GM18517 (cell line): ENCODE results near the gene EGLN1.
"Not testable (repeated sequence)": the region's sequence is repeated elsewhere in the genome, so short reads cannot be mapped to it uniquely, and the experiment has no call there.

Experiments
- ATAC-seq: cut with Tn5 transposase; IDR thresholded peaks from one replicate; pipeline ENCODE4 v1.9.1; 2021; ENCODE audit warnings: mild to moderate bottlenecking, moderate library complexity; ENCODE audit not compliant: unreplicated experiment

The EGLN1 gene

DNA sequence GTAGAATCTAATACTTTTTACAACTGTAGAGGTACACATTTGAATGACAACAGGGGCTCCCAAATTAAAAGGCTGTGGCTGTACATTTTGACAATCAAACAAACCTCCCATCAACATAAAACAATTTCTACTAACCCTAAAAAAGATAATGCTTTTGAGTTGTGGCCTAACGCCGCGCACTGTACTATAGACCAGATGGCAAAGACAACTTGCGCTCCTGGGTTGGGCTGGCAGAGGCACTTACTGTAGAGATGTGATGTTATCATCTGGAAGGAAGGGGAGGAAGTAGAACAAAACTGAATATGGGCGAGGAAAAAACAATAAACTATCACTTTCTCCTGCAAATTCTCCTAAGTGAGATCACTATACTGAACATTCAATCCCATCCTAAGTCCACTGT, 57.9 kb downstream of the EGLN1 start:
- ATAC-seq: no peak

DNA sequence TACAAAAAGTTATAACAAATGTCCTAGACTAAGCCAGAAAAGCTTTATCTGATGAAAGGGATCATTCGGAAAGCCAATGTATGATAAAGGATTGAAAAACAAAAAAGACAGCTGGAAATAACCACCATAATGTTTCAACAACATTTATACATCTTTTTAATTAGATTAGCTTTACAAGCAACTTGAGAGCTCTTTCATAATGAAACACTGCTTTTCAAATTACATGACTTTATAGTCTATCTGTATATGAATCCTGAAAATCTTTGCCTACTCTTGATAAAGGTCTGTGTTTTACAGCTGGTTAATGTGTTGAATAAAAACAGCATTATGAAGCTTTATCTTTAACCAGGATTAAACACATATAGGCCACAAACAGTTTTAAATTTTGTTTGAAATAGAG, 58.5 kb downstream of the EGLN1 start:
- ATAC-seq: no peak

DNA sequence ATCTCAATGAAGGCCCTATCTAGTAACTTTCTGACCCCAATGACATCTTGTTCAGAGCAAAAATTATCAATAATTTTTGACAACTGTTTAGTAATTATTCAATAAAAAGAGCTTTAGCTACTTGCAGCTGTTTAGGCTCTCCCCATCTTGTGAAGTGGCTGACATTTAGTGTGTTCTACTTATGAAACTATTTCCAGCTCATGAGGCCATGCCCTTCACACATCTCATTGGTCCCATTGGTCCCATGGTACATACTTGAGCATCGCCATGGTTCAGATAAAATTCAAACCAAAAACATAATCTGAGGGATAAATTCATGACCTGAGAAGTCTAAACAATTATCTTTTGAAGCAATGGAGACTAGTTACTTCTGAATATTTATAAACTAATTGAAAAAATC, 59.8 kb downstream of the EGLN1 start:
- no peak for ATAC-seq

DNA sequence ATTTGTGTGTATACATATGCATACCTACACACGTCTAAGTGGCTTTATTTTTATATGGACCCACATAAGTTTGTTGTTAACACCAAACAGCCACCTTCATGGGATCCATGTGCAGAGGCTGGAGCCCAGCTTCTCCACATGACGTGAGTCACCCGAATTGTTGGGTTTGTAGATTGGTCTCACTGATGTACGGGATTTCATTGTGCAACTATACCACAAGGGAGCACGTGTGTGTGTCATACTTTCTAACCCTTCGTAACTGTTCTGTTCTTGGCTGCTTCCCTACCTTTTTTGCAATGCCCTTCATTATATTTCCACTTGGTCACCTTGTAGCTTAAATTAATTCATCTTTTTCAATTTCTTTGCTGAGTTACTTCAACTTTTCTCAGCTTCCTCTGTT, 63.0 kb downstream of the EGLN1 start:
- no peak for ATAC-seq

DNA sequence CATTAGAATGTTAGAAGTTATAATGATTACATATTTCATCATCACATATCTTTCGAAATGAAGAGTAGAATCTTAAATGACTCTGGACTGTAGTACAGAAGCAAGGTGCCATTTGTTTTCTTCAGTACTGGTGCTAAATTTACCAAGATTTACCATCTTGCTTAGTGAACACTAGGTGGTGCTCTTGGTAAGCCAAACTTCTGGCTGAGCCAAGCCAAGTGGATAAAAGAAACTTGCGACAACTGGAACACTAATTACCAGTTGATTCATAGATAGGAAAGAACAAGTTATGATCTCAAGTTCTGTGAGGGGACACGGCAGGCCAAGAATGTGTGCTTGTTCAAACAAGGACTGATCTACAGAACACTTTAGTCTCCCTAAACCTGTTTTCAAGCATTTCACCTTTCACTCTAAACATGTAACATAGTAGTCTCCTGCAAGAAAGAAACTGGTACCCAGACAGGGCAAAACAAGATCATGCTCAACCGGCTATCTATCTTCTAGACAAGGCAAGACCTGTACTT, 64.2 kb downstream of the EGLN1 start:
- ATAC-seq: peak; percentile 78

DNA sequence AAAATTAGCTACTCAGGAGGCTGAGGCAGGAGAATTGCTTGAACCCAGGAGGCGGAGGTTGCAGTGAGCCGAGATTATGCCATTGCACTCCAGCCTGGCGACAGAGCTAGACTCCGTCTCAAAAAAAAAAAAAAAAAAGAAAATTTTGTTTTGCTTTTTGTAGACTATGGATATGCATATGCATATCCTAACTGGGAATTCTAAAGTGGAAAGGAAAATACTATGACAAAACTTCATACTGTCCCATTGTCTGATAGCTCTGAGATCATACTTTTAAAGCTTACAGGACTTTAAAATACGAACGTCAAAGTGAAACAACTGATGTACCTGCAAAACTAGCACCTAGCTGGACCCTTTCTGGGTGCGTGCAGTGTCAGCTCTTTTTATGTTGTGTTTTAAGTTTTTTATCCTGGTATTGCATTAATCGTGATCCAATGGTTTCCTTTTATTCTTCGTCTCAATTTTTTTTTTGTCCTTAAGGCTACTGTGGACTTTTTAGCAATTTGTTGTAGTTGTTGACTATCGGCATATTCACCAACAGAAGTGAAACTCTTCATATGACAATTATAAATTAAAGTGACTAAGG, 64.8 kb downstream of the EGLN1 start:
- ATAC-seq: no peak

DNA sequence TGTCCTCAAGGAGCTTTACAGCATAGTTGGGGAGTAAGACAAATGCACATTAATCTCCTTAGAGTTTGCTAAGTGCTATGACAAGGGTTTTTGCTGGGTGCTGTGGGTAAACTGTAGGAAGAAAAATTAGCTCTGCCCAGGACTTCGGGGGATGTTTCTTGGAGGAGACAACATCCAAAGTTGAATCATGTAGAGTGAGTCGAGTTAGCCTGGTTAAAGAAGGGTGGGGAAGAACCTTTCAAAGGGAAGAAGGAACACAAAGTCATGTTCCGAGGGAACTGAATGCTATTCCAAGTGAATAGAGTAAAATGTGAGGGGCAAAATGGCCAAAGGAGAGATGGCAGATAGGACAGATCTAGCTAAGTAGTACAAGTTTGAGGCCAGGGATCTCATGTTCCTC, 66.9 kb downstream of the EGLN1 start:
- no peak for ATAC-seq

DNA sequence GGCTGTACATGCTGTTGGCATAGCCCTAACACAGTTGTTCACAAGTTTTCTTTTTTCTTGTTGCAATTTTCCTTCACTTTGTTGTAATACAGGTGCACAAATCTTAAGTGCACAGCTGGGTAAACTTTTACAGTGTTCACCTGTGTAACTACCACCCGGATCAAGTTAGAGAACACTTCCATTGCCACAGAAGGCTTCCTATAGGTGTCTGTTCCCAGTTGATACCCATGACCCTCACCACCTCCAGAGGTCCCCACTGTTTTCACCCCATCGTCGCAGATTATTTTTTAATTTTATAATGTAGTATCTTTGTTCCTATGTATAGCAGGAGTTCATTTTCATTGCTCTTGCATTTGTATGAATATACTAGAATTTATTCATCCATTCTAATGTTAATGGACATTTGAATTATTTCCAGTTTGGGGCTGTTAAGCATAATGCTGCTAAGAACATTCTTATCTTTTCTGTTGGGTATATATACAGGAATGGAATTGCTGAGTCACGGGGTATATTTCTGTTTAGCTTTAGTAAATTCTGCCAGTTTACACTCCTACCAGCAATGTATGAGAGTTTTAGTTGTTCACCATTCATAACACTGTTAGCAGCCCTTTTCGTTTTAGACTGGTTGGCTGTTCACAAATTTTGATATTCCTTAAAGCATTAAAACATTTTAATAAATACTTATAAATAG, 67.6 kb downstream of the EGLN1 start:
- no peak for ATAC-seq

DNA sequence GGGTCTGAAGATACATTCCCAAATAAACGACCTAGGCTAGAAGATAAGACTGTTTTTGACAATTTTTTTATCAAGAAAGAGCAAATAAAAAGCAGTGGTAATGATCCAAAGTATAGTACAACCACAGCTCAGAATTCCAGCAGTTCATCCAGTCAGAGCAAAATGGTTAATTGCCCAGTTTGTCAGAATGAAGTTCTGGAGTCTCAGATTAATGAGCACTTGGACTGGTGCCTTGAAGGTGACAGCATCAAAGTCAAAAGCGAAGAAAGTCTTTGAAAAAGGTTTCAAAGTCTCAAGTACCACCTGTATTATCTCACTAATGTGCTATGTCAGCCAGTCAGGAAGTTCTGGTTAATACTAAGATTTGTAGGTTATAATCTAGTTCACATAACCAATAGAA, 69.0 kb downstream of the EGLN1 start:
- no peak for ATAC-seq

DNA sequence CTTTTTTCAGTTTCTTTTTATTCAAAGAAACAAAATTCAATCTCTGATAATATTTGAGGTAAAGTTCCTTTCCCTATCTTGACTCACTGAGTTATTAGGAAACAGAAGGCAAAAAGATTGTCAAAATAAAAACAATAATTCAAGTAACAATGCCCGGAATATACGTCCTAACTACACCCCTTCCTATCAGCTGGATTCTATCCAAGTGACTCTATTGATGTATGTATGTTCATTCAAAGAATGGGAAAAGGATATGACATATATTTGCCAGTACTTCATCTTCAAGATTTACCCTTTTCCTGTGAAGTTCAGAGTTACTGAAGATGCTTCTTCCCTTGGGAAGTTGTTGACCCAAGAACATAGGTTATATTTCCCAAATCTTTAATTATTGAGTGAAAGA, 70.3 kb downstream of the EGLN1 start:
- no peak for ATAC-seq

DNA sequence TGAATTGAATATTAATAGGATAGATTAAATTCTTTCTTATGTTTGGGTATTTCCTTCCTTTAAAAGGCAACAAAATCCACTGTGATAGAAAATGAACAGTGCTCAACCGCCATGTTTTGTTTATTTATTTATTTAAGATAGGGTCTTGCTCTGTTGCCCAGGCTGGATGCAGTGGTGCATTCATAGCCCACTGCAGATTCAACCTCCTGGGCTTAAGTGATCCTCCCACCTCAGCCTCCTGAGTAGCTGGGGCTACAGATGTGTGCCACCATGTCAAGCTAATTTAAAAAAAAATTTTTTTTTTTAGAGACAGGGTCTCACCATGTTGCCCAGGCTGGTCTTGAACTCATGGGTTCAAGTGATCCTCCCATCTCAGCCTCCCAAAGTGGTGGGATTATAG, 73.2 kb downstream of the EGLN1 start:
- not testable (repeated sequence) for ATAC-seq

DNA sequence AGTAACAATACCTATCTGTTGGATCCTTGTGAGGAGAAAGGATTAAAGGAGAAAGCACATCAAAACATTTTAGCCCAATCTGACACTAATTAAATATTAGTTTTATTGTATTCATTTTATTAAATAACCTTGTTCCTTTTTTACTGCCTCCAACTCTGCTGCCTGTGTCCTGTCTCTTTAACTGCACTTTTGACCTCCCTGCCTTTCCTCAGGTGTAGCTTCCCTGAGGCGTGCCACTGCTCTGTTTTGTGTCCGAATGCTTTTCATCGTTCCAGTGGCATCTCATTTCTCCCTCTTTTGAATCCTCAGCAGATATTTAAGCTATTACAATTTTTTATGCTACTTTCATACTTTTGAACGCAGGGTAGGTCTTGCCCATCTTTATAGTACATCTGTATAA, 73.6 kb downstream of the EGLN1 start:
- no peak for ATAC-seq

DNA sequence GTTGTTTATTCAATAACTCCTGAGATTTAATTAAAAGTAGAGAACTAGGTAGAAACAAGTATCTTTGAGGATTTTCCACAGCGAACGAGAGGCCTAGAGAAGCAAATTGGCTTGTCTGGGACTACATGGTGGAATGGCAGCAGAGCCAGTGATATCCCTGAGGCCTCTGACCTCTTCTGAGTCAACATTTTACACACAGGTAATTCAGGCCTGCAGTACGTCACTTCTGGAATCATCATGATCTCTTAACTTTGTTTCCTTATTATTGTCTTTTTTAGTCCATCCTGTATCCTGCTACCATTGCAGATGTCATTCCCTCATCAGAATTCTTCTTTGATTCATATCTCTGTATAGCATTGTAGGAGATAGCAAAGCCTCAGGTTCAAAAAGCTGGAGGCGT, 74.1 kb downstream of the EGLN1 start:
- no peak for ATAC-seq

DNA sequence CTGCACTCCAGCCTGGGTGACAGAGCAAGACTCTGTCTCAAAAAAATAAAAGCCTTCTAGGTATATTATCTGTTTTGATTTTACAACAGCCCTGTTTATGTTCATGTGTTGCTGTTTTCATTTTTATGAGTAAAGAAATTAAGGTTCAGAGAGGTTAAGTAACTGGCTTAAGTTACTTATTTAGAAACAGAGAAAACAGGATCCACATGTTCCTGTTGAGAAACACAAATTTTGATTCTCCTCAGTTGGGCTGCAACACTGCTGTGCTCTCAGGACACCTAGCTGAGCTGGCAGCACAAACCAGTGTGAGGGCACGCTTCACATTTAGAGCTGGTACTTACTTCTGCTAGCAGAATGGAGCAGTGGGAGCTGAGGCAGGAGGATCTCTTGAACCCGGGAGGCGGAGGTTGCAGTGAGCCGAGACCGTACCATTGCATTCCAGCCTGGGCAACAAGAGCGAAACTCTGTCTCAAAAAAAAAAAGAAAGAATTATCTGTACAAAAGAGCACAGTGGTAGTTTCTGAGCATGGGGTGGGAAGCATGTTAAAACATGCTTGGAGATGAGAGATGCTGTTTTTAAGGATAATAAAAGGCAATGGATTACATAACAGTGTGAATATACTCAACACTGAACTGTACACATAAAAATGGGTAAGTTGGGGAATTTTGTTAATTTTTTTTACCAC, 81.6 kb downstream of the EGLN1 start:
- no peak for ATAC-seq

DNA sequence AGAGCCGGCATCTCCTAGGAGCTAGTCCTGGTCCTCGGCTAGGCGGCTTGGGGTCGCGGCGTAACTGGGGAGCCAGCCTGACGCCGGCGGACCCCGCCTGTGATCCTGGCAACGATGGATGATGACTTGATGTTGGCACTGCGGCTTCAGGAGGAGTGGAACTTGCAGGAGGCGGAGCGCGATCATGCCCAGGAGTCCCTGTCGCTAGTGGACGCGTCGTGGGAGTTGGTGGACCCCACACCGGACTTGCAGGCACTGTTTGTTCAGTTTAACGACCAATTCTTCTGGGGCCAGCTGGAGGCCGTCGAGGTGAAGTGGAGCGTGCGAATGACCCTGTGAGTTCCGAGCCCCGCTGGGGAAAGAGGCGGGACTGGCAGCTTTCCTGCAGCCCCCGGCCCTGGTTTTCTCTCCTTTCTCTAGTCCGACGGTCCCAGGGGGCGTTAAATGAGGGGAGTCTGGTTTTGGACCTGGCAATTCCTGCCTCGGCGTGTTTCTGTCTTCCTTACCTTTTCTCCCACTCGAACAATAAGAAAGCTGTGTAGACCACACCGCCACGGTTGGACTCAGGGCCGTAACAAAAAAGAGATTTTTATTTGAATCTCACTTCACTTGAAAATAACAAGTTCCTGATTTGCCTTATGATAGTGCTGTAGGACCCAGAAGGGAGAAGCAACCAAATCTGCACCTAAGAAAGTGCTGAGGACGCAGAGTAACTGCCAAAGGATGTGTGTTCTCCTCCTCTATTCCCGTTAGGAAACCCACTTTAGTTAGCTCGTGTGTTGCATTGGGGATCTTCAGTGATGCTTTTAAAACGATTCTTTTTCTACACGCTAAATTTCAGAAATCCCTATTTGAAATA, 83.6 kb downstream of the EGLN1 start, which contains the start of gene SPRTN:
Gene SPRTN, plus strand, starts transcription at position 24 of the 859 bp plus-strand sequence. Its CDS starts 91 bp downstream, at position 115.
- no peak for ATAC-seq

DNA sequence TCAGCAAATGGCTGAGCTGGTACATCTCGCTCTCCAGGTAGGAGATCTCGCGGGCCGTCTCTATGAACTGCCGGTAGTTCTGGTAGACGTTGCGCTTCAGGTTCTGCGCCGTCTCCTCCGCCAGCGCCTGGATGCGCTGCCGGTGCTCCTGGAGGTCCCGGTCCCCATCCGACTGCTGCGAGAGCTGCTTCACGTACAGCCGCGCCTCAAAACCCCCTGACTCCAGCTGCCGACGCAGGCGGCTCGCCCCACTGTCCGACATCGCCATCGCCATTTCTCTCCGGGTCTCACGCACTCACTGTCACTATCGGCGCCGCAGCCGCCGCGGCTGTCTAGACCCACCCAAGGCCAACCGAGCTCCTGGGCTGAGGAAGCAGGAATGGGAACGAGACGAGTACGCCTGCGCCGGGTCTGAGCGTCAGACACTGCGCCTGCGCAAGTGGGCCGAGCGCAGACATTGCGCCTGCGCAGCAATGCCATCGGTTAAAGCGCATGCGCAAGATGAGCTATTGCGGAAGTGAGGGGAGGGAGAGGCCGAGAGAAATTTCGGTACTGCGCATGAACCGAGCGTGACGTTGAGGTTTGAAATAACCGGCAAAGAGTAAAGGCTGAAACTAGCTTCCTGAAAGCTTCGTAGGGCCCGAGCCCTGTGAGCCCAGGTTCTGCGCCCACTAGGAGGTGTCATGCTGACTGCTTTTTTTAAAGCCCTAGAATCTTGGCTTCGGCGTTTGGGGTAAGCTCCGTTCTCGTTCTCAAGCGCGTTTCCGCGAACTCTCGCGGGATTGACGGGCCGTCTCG, 84.4 kb downstream of the EGLN1 start, which contains the start of gene EXOC8:
Gene EXOC8, minus strand, starts transcription at position 381 of the 798 bp plus-strand sequence. Its CDS starts 107 bp downstream, at position 274.
- ATAC-seq: peak; percentile 78

DNA sequence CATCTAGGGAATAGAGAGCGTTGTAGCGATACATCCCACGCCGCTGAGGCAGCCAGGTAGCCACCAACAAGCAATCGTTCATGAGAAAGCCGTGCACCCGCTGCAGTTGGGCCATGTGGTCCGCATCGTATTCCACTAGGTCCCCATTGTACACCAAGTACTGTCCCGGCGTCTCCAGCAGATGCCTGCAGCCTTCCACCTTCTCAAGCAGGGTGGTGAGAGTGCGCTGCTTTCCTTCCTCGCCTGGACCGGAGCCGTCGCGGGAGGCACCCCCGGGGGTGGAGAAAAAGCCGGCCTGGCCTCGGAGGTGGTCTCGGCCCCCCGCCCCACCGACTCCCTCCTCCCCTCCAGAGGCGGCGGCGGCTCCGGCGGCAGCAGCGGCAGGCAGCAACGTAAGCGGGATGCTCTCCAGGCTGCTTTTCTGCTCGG, 85.0 kb downstream of the EGLN1 start:
- no peak for ATAC-seq

DNA sequence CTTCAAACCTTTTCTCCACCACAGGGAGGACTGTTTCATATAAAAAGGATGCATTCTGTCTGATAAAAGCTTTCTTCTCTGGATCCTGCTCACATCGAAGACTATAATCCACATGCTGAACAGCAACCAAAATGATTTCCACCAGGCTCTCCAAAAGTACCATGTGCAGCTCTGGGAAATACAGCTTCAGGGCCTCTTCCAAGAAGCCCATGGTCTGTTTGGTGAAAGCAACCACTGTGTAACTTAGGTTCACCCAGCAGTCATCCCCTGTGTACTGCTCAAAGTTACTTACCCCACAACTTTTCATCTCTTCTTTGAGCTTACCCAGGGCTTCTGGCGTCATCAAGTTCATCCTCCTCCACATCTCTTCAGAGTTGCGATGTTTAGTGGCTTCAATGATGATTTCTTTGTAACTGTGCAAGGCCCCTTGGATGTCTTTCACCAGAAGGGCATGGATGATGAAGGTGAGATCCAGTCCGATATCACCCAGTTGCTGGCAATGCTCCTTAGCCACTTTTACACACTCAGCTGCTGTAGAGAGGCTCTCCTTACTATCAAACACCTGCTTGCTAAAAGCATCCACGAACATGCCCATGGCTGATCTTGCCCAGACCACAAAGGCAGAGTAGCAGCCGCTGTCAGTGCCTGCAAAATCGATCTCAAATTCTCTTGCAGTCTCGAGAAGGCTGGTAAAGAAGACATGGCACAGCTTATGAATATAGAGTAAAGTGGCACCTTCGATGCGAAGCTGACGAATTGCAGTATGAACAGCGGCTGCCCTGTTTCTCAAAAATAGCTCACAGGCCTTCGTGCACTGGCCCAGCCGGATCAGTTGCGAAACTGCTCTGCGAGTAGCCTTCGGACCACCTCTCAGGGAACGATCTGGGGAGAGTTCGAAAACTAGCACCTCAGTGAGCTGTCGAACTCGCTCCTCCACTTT, 86.2 kb downstream of the EGLN1 start:
- no peak for ATAC-seq

DNA sequence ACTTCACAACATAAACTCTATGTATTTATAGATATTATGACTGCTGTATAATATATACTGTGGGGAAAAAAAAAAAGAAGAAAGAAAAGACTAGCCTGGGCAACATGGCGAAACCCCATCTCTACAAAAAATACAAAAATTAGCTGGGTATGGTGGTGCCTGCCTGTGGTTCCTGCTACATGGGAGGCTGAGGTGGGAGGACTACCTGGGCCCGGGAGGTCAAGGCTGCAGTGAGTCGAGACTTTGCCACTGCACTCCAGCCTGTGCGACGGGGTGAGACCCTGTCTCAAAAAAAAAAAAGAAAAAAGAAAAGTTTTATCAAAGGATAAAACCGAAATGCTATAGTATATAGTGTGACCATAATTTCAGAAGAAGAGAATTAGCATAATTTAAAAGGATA, 87.1 kb downstream of the EGLN1 start:
- no peak for ATAC-seq
